ENCODE measurements around the gene TUBB4A.
"Not testable (repeated sequence)": the region's sequence is repeated elsewhere in the genome, so short reads cannot be mapped to it uniquely, and the experiment has no call there.

Gene TUBB4A

DNA sequence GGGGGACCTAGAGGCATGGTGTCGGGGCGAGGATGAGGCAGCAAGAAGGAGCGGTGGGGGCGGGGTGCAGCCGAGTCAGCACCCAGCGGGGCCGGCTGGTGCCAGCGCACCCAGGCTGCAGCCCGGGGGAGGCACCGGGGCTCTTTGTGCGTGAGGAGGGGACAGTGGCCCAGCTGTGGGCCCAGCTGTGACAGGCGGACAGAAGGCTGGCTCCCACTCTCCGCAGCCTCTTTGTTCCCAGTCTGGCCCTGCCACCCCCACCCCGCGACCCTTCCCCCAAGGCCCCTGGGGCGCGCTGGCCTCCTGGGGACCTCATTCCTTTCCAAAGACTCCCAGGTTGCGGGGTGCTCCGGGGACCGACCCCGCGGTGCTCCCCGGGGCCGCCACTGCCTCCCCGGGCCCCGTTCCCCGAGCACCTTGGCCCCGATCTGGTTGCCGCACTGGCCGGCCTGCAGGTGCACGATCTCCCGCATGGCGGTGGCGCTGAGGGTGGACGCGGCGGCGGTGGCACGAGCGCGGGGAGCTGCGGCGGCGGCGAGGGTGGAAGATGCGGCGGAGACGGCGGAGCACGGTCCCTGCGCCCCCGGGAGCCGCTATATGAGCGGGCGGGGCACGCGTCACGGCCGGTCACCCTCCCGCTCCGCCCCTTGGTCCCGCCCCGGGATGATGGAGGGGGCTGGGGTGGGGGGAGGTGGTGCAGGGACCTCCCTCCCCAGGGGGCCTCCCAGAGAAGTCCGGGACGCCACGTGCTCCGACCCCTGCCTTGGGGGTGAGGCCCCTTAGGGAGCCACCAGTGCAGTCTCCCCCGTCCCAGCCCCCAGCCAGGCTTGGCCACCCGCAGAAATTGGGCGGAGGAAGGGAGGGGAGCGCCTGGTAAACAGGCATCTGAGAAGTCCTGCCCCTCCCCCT lies at the start of gene TUBB4A:
TUBB4A (minus strand) TSS at position 570 of the 909 bp plus-strand sequence; CDS start at position 473, 97 bp downstream.
- peak in 1 of 2 experiments; percentile 17 for DNase-seq

DNA sequence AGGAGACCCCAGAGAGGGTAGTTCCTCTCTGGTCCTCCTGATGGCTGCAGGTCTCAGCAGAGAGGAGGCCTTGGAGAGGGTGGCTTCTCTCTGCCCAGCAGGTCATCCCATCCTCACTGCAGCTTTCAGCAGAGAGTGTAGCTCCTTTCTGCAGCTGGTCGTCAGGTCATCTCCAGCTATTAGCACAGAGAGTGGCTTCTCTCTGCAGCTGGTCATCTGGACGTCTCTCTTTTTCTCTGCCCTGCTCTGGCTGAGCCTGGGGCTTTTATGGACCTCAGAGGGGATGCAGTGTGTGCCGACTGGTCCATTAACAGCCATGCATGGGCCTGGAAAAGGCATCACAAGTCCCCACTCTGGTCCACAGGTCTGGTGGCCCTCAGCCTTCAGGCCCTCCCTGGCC lies 49.0 kb upstream of the TUBB4A start:
- no peak for DNase-seq

DNA sequence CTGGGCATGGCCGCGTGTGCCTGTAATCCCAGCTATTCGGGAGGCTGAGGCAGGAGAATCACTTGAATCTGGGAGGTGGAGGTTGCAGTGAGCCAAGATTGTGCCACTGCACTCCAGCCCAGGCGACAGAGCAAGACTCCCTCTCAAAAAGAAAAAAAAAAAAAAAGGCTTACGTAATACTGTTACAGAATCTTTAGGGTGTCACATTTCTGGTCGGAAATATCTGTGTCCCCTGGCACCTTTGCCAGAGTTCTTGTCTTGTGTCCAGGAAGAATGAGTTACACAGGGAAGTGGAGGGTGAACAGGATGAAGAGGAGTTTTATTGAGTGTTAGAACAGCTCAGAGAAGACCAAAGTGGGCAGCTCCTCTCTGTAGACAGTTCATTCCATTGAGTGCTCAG lies 48.6 kb upstream of the TUBB4A start:
- not testable (repeated sequence) for DNase-seq

DNA sequence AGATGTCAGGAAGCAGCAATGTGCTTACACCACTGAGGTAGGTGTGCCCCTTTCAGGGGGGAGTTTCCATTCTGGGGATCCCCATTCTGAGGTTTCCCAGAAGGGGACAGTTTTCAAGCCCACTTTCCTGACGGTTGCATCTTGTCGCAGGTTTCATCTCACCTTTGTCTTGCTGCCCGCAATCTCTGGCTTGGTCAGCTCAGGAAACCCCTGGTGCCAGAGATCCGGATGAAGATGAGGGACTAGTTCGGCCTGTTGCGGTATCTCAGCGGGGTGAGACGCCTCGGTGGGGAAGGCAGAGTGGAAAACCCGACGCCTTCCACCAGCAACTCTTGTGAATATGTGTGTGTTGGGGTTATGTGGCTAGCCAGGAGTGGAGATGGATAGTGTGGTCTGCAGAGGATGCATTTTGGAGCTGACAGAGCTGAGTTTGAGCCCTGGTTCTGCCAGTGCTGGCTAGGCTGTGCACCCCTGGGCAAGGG lies 41.8 kb upstream of the TUBB4A start:
- DNase-seq: no peak

DNA sequence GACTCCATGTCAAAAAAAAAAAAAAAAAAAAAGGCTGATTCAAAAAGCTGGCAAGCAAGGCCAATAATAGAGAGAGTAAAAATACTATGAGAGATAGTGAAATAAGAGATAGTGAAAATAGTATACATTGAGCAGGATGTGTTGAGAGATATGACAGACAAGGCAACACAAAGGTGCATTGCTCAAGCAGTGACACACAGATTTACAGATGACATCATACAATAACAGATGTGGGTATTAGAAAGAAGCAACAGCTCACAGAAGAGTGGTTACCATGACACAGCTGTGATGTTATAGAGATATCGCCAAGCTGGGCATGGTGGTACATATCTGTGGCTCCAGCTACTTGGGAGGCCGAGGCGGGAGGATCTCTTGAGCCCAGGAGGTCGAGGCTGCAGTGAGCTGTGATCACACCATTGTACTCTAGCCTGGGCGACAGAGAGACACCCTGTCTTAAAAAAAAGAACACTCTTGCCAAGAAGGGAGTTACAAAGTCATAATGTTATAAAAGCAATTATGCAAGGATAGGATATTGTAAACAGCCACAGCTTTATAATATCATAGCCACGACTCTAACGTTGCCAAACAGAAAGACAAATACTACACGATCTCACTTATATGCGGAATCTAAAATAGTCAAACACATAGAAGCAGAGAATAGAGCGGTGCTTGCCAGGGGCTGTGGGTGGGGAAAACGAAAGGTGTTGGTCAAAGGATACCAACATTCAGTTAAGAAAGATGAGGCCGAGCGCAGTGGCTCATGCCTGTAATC lies 39.0 kb upstream of the TUBB4A start:
- no peak for DNase-seq

DNA sequence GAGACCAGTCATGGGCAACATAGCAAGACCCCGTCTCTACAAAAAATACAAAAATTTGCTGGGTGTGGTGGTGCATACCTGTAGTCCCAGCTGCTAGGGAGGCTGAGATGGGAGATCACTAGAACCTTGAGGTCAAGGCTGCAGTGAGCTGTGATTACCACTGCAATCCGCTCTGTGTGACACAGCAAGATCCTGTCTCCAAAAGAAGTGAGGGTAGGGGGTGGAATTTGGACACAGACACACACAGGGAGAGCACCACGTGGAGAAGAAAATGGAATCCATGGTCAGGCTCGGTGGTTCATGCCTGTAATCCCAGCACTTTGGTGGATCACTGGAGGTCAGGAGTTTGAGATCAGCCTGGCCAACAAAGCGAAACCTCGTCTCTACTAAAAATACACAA lies 37.4 kb upstream of the TUBB4A start:
- no peak for DNase-seq

DNA sequence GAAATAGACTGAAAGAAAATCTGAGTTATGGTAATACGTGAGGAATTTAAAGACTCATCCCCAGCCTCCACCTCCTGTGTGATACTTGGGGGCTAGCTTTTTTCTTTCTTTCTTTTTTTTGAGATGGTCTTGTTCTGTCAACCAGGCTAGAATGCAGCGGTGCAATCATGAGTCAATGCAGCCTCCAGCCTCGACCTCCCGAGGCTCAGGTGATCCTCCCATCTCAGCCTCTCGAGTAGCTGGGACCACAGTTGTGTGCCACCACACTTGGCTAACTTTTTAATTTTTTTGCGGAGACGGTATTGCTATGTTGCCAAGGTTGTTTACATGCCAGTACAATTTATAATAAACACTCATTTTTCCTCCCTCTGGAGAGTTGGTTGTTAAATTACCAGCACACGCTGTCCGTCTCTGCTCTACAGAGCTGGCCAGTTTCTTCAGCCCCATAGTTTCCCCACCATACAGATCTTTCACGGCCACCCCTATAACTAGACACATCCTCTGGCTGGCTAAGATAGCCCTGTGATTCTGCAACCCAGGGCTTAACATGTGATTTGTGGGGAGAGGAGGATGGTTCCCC lies 33.5 kb upstream of the TUBB4A start:
- DNase-seq: no peak

DNA sequence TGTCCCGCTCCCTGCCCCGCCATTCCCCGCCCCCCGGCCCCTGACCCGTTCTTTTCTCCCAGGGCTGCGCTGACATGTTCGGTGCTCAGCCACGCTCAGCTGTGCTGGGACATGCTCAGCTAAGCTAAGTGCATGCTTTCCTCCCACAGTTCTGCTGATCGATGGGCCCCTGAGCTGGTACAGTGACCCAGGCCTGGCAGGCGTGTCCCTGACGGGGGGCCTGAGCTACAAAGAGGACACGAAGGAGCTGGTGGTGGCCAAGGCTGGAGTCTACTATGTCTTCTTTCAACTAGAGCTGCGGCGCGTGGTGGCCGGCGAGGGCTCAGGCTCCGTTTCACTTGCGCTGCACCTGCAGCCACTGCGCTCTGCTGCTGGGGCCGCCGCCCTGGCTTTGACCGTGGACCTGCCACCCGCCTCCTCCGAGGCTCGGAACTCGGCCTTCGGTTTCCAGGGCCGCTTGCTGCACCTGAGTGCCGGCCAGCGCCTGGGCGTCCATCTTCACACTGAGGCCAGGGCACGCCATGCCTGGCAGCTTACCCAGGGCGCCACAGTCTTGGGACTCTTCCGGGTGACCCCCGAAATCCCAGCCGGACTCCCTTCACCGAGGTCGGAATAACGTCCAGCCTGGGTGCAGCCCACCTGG lies 32.5 kb upstream of the TUBB4A start:
- no peak for DNase-seq

DNA sequence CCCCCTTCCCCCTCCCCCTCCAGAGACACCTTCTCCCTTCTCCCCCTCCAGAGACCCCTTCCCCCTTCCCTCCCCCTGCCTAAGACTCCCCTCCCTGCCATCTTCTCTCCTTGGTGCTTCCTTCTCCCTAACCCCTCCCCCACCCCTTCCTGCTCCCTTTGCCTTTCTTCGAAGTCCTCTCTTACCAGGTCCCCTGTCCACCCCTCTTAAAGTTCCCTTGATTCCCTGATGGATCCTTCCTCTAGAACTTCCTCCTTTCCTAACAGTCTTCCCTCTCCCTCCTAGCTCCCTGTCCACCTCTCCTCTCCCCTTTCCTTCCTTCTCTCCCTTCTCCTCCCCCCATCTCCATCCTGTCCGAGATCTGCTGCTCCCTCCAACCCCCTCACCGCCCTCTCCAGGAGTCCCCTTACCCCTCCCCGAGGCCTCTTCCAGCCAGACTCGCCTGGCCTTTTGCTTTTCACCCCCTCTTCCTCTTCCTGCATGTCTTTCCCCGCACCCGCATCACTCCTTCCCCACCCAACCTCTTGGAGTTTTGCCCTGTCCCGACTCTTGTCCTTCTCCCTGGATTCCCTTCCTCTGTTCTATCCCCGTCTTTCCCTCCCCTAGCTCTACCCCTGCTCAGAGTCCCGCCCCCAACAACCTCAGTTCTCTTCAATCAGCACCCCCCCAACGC lies 31.8 kb upstream of the TUBB4A start:
- no peak for DNase-seq

DNA sequence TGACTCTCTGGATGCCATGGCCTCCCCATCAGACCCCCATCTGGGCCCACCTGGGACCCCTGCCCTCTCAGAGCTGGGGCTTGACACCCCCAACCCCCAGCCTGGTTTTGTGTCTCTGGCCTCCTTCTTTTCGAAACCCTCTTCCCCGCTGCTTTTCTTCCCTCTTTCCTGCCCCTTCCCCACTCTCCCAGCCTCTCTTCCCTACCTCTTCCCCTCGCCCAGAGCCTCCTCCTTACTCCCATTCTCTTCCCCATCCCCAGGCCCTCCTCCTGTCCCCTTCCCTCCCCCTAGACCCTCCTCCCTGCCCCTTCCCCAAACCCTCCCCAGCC lies 30.9 kb upstream of the TUBB4A start:
- DNase-seq: no peak

DNA sequence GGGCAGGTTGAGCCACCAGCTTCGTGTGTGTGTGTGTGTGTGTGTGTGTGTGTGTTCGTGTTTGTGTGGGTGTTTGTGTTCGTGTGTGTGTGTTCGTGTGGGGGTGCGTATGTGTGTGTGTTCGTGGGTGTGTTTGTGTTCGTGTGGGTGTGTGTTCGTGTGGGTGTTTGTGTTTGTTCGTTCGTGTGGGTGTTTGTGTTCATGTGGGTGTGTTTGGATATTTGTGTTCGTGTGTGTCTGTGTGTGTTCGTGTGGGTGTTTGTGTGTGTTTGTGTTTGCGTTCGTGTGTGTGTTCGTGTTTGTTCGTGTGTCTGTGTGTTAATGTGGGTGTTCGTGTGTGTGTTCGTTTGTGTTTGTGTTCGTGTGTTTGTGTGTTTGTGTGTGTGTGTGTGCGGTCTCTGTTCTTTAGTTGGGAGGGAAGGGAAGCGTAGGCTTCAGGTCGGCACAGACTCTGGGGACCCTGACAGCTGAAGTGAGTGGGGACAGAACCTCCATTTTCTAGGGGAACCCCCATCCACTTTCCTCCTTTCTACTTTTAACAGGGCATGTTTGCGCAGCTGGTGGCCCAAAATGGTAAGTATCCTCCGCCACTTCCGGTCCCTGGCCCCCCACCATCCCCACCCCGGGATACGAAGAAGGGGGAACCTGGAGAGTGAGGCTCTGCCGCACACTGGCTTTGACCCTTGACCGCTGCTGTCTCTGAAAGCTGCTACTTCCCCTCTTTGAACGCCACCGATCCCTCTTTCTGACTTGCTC lies 30.3 kb upstream of the TUBB4A start:
- peak; percentile 9 to 52 for DNase-seq

DNA sequence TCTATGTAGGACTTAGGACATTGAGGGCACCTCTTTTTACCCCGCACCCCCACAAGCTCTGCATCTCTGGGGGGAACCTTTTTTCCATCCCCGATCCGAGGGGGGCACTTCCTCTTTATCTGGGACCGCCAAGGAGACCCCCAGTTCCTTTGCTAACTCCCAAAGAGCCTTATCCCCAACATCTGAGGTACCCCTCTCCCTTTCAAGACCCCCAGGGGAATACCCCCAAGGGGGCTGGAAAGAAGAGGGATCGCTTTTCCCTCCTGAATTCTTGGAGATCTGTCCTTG lies 29.8 kb upstream of the TUBB4A start:
- DNase-seq: no peak

DNA sequence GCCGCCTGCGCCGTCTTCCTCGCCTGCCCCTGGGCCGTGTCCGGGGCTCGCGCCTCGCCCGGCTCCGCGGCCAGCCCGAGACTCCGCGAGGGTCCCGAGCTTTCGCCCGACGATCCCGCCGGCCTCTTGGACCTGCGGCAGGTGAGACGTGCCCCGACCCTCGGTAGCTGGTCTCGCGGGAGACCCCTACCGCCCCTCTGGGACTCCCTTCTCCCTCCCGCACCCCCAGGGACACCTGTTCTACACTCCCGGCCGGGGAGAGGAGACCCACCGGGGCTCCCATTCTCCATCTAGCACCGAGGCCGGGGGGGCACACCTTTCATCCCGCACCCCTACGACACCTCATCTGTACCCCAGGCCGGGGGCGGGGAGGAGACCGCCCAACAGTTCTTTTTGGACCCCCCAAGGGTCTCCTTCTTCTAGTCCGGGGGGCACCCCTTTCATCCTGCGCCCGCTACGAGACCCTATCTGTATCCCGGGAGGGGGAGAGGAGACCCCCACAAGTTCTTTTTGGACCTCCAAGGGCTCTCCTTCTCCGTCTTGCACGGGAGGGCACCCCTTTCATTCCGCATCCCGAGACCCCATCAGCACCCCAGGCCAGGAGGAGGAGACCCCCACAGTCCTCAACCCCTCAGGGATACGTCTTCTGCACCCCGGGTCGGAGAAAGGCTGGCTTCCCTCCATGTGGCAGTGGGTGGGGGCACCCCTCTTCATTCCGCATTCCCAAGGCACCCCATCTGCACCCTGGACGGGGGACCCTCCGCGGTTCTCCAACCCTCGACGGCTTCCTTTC lies 29.2 kb upstream of the TUBB4A start:
- DNase-seq: no peak

DNA sequence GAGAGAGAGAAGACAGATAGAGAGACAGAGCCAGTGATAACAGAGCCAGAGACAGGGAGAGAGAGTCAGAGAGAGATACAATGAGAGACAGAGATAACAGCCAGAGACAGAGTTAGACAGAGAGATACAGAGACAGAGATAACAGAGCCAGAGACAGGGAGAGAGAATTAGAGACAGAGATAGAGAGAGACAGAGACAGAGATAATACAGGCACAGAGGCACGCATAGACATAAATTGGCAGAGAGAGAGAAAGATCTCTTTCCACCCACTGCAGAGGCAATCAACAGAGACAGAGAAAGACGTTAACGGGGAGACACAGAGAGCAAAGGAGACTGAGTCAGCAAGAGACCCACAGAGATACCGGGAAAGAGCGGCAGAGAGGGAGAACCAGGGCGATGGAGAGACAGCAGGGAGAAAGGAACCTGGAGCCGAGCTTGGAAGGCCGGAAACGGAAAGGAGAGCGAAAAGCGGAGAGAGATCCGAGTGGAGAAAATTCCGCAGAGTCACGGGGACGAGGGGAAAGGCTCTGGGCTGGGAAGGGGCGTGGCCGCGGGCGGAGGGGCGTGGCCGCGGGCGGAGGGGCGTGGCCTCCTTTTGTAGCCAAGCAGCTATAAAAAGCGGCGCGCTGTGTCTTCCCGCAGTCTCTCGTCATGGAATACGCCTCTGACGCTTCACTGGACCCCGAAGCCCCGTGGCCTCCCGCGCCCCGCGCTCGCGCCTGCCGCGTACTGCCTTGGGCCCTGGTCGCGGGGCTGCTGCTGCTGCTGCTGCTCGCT lies 28.5 kb upstream of the TUBB4A start, which contains the start of gene TNFSF9:
TNFSF9 (plus strand) TSS at position 641 of the 777 bp plus-strand sequence; CDS start at position 652, 11 bp downstream.
- peak; percentile 67 to 79 for DNase-seq

DNA sequence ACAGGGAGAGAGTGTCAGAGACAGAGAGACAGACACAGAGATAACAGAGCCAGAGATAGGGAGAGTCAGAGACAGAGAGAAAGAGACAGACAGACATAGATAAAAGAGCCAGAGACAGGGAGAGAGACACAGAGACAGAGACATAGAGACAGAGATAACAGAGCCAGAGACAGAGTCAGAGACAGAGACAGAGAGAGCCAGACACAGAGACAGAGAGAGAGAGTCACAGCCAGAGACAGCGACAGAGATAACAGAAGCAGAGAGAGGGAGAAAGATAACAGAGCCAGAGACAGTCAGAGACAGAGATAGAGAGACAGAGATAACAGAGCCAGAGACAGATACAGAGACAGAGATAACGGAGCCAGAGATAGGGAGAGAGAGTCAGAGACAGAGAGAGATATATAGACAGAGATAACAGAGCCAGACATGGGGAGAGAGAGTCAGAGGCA lies 27.9 kb upstream of the TUBB4A start:
- no peak for DNase-seq

DNA sequence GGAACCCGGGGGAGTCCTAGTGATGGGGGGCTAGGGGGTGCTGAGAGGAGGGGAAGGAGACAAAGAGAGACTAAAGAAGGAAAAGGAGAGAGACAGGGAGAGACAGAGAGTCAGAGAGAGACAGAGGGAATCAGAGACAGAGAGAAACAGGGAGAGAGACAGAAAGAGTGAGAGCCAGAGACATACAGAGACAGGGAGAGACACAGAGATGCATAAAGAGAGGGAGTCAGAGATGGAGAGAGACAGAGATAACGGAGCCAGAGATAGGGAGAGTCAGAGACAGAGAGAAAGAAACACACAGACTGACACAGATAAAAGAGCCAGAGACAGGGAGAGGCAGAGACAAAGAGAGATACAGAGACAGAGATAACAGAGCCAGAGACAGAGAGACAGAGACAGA lies 27.2 kb upstream of the TUBB4A start:
- no peak for DNase-seq

DNA sequence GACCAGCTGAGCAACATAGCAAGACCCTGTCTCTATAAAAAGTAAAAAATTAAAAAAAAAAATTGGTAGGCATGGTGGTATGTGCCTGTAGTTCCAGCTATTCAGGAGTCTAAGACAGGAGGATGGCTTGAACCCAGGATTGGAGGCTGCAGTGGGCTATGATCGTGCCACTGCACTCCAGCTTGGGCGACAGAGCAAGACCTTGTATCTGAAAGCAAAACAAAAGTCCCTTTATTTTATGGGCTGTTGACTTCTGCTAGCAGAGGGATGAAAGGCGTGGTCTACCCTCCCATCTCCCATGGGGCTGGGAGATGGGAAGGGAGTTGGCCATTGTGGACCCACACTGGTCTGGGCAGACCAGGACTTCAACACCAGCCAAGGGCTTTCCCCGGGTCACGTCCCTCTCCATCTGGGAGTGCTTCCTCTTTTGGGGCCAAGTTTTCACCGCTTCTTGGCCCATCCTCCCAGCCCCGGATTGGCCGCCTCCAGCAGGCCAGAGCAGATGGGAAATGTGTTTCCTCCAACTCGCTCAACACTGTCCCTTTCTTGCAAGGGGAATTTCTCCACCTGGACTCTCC lies 26.5 kb upstream of the TUBB4A start:
- DNase-seq: peak; percentile 68 to 82

DNA sequence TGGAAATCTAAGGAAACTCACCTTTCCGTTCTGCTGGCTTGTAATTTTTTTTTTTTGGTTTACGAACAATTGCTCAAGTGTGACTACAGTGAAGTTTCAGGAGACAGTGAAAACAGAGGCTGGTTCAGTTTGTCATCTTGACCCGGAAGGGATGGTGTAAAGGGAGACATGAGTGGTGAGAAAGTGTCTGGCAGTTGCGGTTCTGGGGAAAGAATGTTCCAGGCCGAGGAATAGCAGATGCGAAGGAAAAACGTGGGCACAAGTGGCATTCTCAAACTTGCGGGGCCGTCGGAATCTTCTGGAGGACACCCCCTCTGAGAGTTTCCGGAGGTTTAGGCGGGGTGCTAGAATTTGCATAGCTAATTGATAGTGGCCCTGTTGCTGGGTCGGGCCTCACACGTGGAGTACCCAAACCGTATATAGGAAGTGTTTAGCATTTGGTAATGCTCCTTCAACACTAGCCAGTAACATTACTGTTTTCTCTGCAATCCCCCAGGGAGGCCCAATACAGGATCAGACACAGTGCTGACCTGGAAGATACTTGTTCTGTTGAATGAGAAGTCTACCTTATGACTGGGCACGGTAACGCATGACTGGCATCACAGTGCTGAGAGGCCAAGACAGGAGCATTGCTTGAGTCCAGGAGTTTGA lies 25.9 kb upstream of the TUBB4A start:
- no peak for DNase-seq

DNA sequence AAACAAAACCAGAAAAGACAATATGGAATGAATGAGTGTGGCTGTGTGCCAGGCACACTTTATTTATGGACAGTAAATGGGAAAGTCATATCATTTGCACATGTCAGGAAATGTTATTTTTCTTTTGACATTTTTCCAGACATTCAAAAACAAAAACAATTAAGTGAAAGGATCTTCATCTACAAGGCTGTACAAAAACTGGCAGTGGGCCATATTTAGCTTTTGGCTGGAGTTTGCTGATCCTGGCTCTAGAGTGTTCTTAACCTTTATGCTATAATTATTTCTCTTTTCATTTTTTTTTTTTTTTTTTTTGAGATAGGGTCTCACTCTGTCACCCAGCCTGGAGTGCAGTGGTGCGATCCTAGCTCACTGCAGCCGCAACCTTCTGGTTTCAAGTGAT lies 22.2 kb upstream of the TUBB4A start:
- DNase-seq: no peak

Measured in Kasumi-1 (cell line).